K562 (cell line): ENCODE measurements around the gene TIMP4. TPM values are rescaled to one million over a fixed set of nuclear protein-coding genes. Genes with fewer than 3 reads are reported as not detected.

Experiments used
- CBFA2T2 ChIP-seq: fragments of 450-650 bp; conservative IDR thresholded peaks from 2 replicates; pipeline ENCODE4 v1.6.1; 2017; ENCODE audit warnings: mild to moderate bottlenecking
- CEBPB ChIP-seq: fragments of 450-650 bp; IDR thresholded peaks from 2 replicates; pipeline ENCODE4 v1.6.1; 2016; ENCODE audit warnings: missing genetic modification characterization, missing compliant biosample characterization
- CREM ChIP-seq: IDR thresholded peaks from 2 replicates; pipeline ENCODE4 v1.6.1; 2014; ENCODE audit warnings: antibody characterized with exemption, low read depth
- ESRRA ChIP-seq: fragments of 450-650 bp; IDR thresholded peaks from 2 replicates; pipeline ENCODE4 v1.6.1; 2014; ENCODE audit warnings: low read depth, mild to moderate bottlenecking, moderate library complexity, borderline replicate concordance
- HDAC6 ChIP-seq: IDR thresholded peaks from 2 replicates; pipeline ENCODE4 v1.6.1; 2012; ENCODE audit warnings: low read depth, mild to moderate bottlenecking, control low read depth, inconsistent platforms, low read length, moderate library complexity
- HDAC8 ChIP-seq: fragments of 450-650 bp; IDR thresholded peaks from 2 replicates; pipeline ENCODE4 v1.6.1; 2016; ENCODE audit warnings: mild to moderate bottlenecking, missing genetic modification characterization, moderate library complexity, missing compliant biosample characterization
- LCOR ChIP-seq: sonication (generic); formaldehyde crosslinking; IDR thresholded peaks from 2 replicates; pipeline ENCODE4 v1.8.0; 2022; ENCODE audit warnings: mild to moderate bottlenecking, missing genetic modification reagents
- MECOM ChIP-seq: fragments of 250-450 bp; sonication (Bioruptor Pico); IDR thresholded peaks from 2 replicates; pipeline ENCODE4 v1.8.0; 2022; ENCODE audit warnings: inconsistent platforms
- MEF2A ChIP-seq: IDR thresholded peaks from 2 replicates; pipeline ENCODE4 v1.6.1; 2011; ENCODE audit warnings: low read depth, mild to moderate bottlenecking, low read length, moderate library complexity; ENCODE audit not compliant: control insufficient read depth
- NFYB ChIP-seq: IDR thresholded peaks from 2 replicates; pipeline ENCODE4 v1.6.1; 2011; ENCODE audit warnings: mild to moderate bottlenecking, moderate library complexity; ENCODE audit not compliant: insufficient read length; ENCODE audit errors: extremely low read depth
- NR2C2 ChIP-seq, 2 experiments: fragments of 200-800 bp in 1 of 2; sonication (Bioruptor generic) in 1 of 2; sonication (generic) in 1 of 2; formaldehyde crosslinking in 1 of 2; IDR thresholded peaks; 2 replicates each; pipeline versions ENCODE4 v1.6.1 to v1.8.0; 2016 to 2022; ENCODE audit warnings: mild to moderate bottlenecking in 1 of 2, missing compliant biosample characterization in 1 of 2, missing genetic modification characterization in 1 of 2, missing genetic modification reagents in 1 of 2
- polyA plus RNA-seq, 8 experiments: library from polyadenylated mRNA; depleted of rRNA in 4 of 8; stranded (reverse) in 5 of 8; unstranded in 3 of 8; fragments of >200 nt; fragmentation: Nextera tagmentation in 2 of 8; fragmentation: Illumina TruSeq in 1 of 8; extraction: Ambion mirVana in 2 of 8; extraction: Trizol in 1 of 8; gene quantifications; 2 replicates each; pipeline versions ENCODE4 v1.2.1 to v1.2.3, GENCODE V29; 2011 to 2014; ENCODE audit warnings: inconsistent platforms in 1 of 8, missing spikeins in 1 of 8
- total RNA-seq, 7 experiments: library from RNA; depleted of rRNA in 6 of 7; stranded (reverse); fragments of >200 nt in 6 of 7; fragmentation: Illumina TruSeq in 2 of 7; extraction: Trizol in 2 of 7; gene quantifications; 2 replicates each; pipeline versions ENCODE4 v1.2.1 to v1.2.3, GENCODE V29; 2011 to 2021; ENCODE audit warnings: low replicate concordance in 1 of 7

The TIMP4 gene
- total and polyA plus RNA-seq, 9 of the 15 experiments (the other 6 are each of a cell fraction or from before 2014, with no cell fraction given), result 0.03 to 0.07 TPM; not detected in 7

- TF ChIP-seq MEF2A (peak; percentile 84), CEBPB (tag) (no peak), LCOR (CRISPR knock-in tag) (peak; percentile 73; the same call in 1 of the 2 replicates), HDAC8 (tag) (no peak), MECOM (CRISPR knock-in tag) (no peak), ESRRA (peak; percentile 46), CREM (peak; percentile 62), HDAC6 (no peak), NR2C2 (CRISPR knock-in tag; IDR thresholded peaks at IDR 0.05) (no peak), NR2C2 (tag; IDR thresholded peaks at IDR 0.05) (peak; percentile 34; the same call in 1 of the 2 replicates), NFYB (no peak), CBFA2T2 (peak; percentile 20; the same call in 1 of the 2 replicates)
Measured at GRCh38 chr3:12193485-12194165, 34.9 kb upstream of the TIMP4 start (continued).
